Thoracic aorta (tissue), 2 donors: ENCODE measurements around the gene NOS1. TPM values are rescaled to one million over a fixed set of nuclear protein-coding genes. Genes with fewer than 3 reads are reported as not detected.

Source experiments
- ATAC-seq: fragments of 150-250 bp; one replicate; pipeline ENCODE4 v1.8.0; 2017; ENCODE audit warnings: low read depth; ENCODE audit not compliant: insufficient number of reproducible peaks, low FRiP score
- DNase-seq: peaks from one replicate; pipeline ENCODE4 v3.0.0-alpha.2; 2020; ENCODE audit warnings: low spot score
- H3K27ac ChIP-seq, 2 donors: fragments of 200-600 bp; sonication (generic); 1 replicate in 1 of 2; 2 replicates in 1 of 2; pipeline ENCODE4 v1.5.1; 2016; ENCODE audit warnings: mild to moderate bottlenecking in 2 of 2, moderate library complexity in 2 of 2
- H3K27me3 ChIP-seq: fragments of 200-600 bp; sonication (generic); replicated peaks from 2 replicates; pipeline ENCODE4 v1.6.0; 2016; ENCODE audit warnings: mild to moderate bottlenecking; ENCODE audit not compliant: insufficient read depth
- H3K36me3 ChIP-seq: fragments of 200-600 bp; sonication (generic); one replicate; pipeline ENCODE4 v1.5.1; 2016
- H3K4me1 ChIP-seq, 2 donors: fragments of 200-600 bp; sonication (generic); 1 replicate in 1 of 2; 2 replicates in 1 of 2; pipeline versions ENCODE4 v1.5.1 to v1.6.0; 2016; ENCODE audit warnings: low read depth in 2 of 2, mild to moderate bottlenecking in 1 of 2; ENCODE audit not compliant: control insufficient read depth in 1 of 2
- H3K4me3 ChIP-seq: fragments of 200-600 bp; sonication (generic); 2 replicates; pipeline ENCODE4 v1.5.1; 2016; ENCODE audit warnings: mild to moderate bottlenecking
- H3K9me3 ChIP-seq: fragments of 200-600 bp; sonication (generic); 2 replicates; pipeline ENCODE4 v1.5.1; 2016
- CTCF ChIP-seq: fragments of 200-600 bp; sonication (generic); IDR thresholded peaks from one replicate; pipeline ENCODE4 v1.5.1; 2019; ENCODE audit warnings: antibody characterized with exemption
- total RNA-seq, 2 donors: library from RNA; depleted of rRNA; stranded (reverse); fragments of >200 nt; gene quantifications; one replicate each; pipeline versions ENCODE4 v1.1.0 to v1.2.3, GENCODE V29; 2016

Gene NOS1
- total RNA-seq, 2 donors from 2014 or later: 0.07 to 0.14 TPM

- DNase-seq: no peak
- H3K27ac ChIP-seq: no peak overlapping the region
- no peaks in the 10 kb centered on the region for H3K27me3 ChIP-seq
- no peaks in the 10 kb centered on the region for H3K36me3 ChIP-seq
- no peak overlapping the region for H3K4me3 ChIP-seq
- no peak for TF ChIP-seq CTCF
- no peaks in the 10 kb centered on the region for H3K4me1 ChIP-seq
- H3K9me3 ChIP-seq: no peaks in the 10 kb centered on the region
- no peak for ATAC-seq
Observed at GRCh38 chr12:117273091-117273490, 88.3 kb downstream of the NOS1 start.

GRCh38 chr12:117272690-117273089 lies 88.7 kb downstream of the NOS1 start:
- H3K9me3 ChIP-seq: no peaks in the 10 kb centered on the region
- ATAC-seq (no peak), DNase-seq (no peak)
- H3K36me3 ChIP-seq: no peaks in the 10 kb centered on the region
- no peaks in the 10 kb centered on the region for H3K4me1 ChIP-seq
- no peak for TF ChIP-seq CTCF
- H3K27me3 ChIP-seq: no peaks in the 10 kb centered on the region
- no peak overlapping the region for H3K27ac ChIP-seq
- no peak overlapping the region for H3K4me3 ChIP-seq

GRCh38 chr12:117262749-117263148 lies 98.7 kb downstream of the NOS1 start:
- H3K27ac ChIP-seq: no peak overlapping the region
- no peak for TF ChIP-seq CTCF
- H3K36me3 ChIP-seq: no peaks in the 10 kb centered on the region
- no peaks in the 10 kb centered on the region for H3K27me3 ChIP-seq
- no peak for ATAC-seq
- no peaks in the 10 kb centered on the region for H3K4me1 ChIP-seq
- H3K4me3 ChIP-seq: no peak overlapping the region
- no peak for DNase-seq
- H3K9me3 ChIP-seq: no peaks in the 10 kb centered on the region

- ATAC-seq (no peak), DNase-seq (no peak)
- no peak for TF ChIP-seq CTCF
- no peak overlapping the region for H3K27ac ChIP-seq
- no peaks in the 10 kb centered on the region for H3K36me3 ChIP-seq
- H3K27me3 ChIP-seq: no peaks in the 10 kb centered on the region
- H3K9me3 ChIP-seq: no peaks in the 10 kb centered on the region
- H3K4me3 ChIP-seq: no peak overlapping the region
- no peaks in the 10 kb centered on the region for H3K4me1 ChIP-seq
Observed at GRCh38 chr12:117261247-117261646, 100.2 kb downstream of the NOS1 start.

- H3K4me3 ChIP-seq: no peak overlapping the region
- DNase-seq: no peak
- no peak for ATAC-seq
- H3K27ac ChIP-seq: no peak overlapping the region
- H3K36me3 ChIP-seq: no peaks in the 10 kb centered on the region
- H3K27me3 ChIP-seq: no peaks in the 10 kb centered on the region
- H3K4me1 ChIP-seq: no peaks in the 10 kb centered on the region
- TF ChIP-seq CTCF: no peak
- H3K9me3 ChIP-seq: no peaks in the 10 kb centered on the region
Observed at GRCh38 chr12:117255386-117255785, 106.0 kb downstream of the NOS1 start.
